Posterior vena cava (tissue), 2 donors: ENCODE measurements around the gene MGLL. TPM values are rescaled to one million over a fixed set of nuclear protein-coding genes. Genes with fewer than 3 reads are reported as not detected.

Experiments
- DNase-seq: peaks from one replicate; pipeline ENCODE4 v3.0.0-alpha.2; 2020; ENCODE audit warnings: low spot score
- intact Hi-C, 2 donors: fragments of 100-400 bp; cut with DNase I; formaldehyde crosslinking; loops; one replicate each; pipeline versions ENCODE4 v1.14.1 to v1.14.2; 2022 to 2023
- total RNA-seq, 2 donors: library from RNA; stranded (reverse); fragmentation: NEBNext Ultra II Directional; extraction: Animal tissue kit (Norgen Biotek cat#: 25700); gene quantifications; one replicate each; pipeline ENCODE4 v1.2.1, GENCODE V29; 2021
- donor health status: DM: yes; HTN: yes; CAD: no.
- donor health status: DM: yes; HTN: yes; CAD: no.

The MGLL gene
- total RNA-seq, 2 donors from 2014 or later: 107 to 216 TPM

- no peak for DNase-seq
- intact Hi-C loops: no loop called here
These were observed 26.1 kb downstream of the MGLL start for GRCh38 chr3:127796045-127796830.

GRCh38 chr3:127794972-127795371 is 27.3 kb downstream of the MGLL start:
- intact Hi-C loops: no loop called here
- DNase-seq: no peak

GRCh38 chr3:127794402-127794801 is 27.9 kb downstream of the MGLL start:
- intact Hi-C loops: no loop called here
- DNase-seq: no peak

- intact Hi-C loops: no loop called here
- DNase-seq: peak; percentile 84
These were observed 29.6 kb downstream of the MGLL start for GRCh38 chr3:127792541-127793292.

GRCh38 chr3:127791221-127791913 is 30.9 kb downstream of the MGLL start:
- DNase-seq: no peak
- intact Hi-C loops: no loop called here

GRCh38 chr3:127790882-127791183 is 31.5 kb downstream of the MGLL start:
- DNase-seq: no peak
- intact Hi-C loops: no loop called here

GRCh38 chr3:127789990-127790881 is 32.1 kb downstream of the MGLL start:
- intact Hi-C loops: loop anchor here in 1 of 2 donors (5.0 kb wide), 1 partner anchor 43 kb away; no protein-coding TSS in a partner anchor

GRCh38 chr3:127789051-127789450 is 33.3 kb downstream of the MGLL start:
- intact Hi-C loops: loop anchor here in 1 of 2 donors (5.0 kb wide), 1 partner anchor 42 kb away; no protein-coding TSS in a partner anchor
- no peak for DNase-seq

More at GRCh38 chr3:127789990-127790881, 32.1 kb downstream of the MGLL start:
- DNase-seq: peak; percentile 13

- peak; percentile 40 for DNase-seq
- intact Hi-C loops: loop anchor here in 1 of 2 donors (5.0 kb wide), 1 partner anchor 41 kb away; no protein-coding TSS in a partner anchor
These were observed 33.8 kb downstream of the MGLL start for GRCh38 chr3:127788451-127788909.

- intact Hi-C loops: loop anchor here in 1 of 2 donors (5.0 kb wide), 1 partner anchor 40 kb away; no protein-coding TSS in a partner anchor
- DNase-seq: peak; percentile 9
These were observed 34.5 kb downstream of the MGLL start for GRCh38 chr3:127787571-127788365.

GRCh38 chr3:127787071-127787490 is 35.2 kb downstream of the MGLL start:
- intact Hi-C loops: loop anchor here in 1 of 2 donors (5.0 kb wide), 1 partner anchor 40 kb away; no protein-coding TSS in a partner anchor
- DNase-seq: no peak

- DNase-seq: peak; percentile 92
- intact Hi-C loops: loop anchor here in 1 of 2 donors (5.0 kb wide), 1 partner anchor 39 kb away; no protein-coding TSS in a partner anchor
These were observed 35.8 kb downstream of the MGLL start for GRCh38 chr3:127786353-127787070.

- intact Hi-C loops: loop anchor here in 1 of 2 donors (5.0 kb wide), 1 partner anchor 38 kb away; no protein-coding TSS in a partner anchor
- peak; percentile 72 for DNase-seq
These were observed 36.5 kb downstream of the MGLL start for GRCh38 chr3:127785711-127786265.

- DNase-seq: peak; percentile 35
- intact Hi-C loops: loop anchor here in 1 of 2 donors (5.0 kb wide), 1 partner anchor 38 kb away; no protein-coding TSS in a partner anchor
These were observed 37.2 kb downstream of the MGLL start for GRCh38 chr3:127784865-127785710.

- peak; percentile 26 for DNase-seq
- intact Hi-C loops: no loop called here
These were observed 38.0 kb downstream of the MGLL start for GRCh38 chr3:127784283-127784682.
